Measurements from ENCODE around the gene RNH1.

RNH1 gene

DNA sequence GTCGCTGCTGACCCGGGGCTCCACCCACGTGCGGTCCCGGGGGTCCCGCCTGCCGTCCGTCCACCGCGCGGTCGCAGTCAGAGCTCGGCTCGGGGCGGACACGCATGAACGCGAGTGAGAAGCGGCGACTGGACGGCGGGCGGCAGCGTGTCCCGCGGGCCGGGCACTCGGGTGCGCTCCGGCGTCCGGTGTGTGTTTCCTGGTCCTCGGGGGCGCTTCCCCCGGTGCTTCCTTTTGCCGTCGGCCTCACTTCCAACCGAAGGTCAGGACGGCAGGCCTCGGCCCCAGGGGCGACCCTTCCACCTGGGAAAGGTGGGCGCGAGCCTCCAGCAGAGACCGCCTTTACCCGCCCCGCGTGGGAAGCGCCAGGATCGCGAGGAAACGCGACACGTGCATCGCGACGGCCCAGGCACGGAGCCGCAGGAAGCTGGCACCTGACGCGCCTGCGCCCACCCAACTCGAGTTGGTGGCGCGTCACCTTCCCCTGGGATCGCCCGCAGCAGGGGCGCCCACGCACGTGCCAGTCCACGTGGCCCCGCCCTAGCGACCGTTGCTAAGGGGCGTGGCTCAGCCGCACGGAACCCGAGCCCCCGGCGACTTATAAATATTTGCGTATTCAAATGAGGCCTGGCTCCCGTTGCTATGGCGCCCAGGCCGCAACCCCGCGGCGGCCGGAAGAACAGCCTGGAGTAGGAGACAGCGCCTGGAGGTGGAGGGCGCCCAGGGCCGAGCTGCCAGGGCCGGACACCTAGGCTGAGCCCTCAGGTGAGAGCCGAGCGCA, 30.0 kb upstream of the RNH1 start, which contains the start of gene LRRC56:
Gene LRRC56 (plus strand): TSS at position 687 of the 781 bp plus-strand sequence. CDS start 3,158 bp downstream, outside the sequence.
- no peak for DNase-seq

DNA sequence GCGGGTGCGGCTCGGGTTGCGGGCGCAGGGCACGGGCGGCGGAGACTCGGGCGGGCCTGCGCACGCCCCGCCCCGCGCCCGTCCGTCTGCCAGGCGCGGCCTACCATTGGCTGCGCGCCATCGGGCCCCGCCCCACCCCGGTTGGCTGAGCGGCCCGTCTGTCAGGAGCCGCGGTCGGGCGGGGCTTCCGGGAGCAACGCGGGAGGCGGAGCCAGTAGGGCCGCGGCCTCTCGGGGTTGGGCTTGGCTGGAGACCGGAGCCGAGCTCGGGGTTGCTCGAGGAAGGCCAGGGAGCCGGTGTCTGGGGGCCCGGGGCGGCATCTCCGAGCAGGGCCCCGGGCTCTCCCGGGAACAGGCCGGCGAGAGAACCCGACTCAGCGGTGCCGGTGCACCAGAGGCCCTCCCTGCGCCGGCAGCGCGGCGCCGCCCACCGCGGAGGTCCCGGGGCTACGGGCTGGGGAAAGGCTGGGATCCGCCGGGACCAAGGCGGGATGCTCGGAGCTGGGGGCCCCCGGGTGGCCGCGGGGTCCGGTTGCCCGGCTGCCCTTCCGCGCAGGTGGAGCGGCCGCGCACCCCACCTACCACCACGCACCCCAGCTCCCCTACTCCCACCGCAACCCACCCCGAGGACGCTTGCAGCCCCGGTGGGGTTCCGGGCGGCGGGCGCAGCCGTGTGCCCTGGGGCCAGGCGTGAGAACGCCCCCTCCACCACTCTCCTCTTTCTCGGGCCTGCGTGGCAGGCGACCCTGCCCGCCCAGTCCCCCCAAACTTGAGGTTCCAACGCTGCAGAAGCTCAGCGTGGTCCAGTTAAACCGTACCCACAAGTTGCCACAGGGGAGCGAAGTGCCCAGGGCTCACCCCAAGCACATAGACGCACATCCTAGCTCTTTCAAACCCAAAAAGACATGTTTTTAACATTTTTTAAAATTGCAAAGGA, 28.7 kb upstream of the RNH1 start, which contains the start of gene HRAS:
Gene HRAS (minus strand): TSS at position 58 of the 936 bp plus-strand sequence.
- peak; percentile 86 for DNase-seq

DNA sequence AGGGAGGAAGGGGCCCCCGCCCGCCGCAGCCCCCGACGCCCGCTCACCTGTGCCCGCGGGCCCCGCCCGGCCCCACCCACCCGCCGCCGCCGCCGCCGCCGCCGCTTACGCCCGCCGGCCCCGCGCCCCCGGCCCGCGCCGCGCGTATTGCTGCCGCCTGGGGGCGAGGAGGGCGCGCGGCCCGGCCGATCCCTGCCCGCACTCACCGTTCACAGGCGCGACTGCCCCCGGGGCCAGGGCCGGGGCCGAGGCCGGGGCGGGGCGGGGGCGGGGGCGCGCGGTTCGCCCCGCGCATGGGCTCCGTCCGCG, 28.1 kb upstream of the RNH1 start:
- DNase-seq = no peak

DNA sequence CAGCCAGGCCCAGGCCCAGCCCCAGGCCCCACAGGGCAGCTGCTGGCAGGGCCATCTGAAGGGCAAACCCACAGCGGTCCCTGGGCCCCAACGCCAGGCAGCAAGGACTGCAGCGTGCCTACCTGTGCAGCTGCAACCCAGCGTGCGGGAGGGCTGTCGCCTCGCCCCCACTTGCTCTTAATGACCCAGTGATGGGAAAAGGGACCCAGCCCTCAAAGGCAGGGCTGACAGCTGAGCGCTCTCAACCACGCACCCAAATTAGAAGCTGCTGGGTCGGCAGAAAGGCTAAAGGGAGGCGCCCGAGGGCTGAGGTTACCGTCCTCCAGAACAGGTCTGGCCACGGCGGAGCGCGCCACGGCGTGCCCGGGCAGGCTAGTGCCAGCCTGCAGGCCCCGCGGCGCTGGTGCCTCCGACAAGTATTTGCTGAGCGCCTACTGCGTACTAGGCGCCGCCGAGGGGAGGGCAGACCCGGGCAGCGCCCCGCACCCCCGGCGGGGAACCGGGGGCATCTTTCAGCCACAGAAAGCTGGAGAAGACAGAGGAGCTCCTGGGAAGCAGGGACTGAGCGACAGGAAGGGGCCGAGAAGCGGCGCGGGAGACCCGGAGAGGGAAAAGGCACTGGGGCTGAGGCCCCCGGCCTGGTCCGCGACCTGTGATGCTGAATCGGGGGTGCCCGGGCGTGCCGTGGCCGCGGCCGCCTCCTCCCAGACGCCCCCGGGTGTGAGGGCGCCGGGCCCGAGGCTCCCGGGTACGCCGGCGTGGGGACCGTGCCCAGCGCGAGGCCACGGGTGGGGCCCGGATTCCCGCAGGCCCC, 27.6 kb upstream of the RNH1 start:
- no peak for DNase-seq

DNA sequence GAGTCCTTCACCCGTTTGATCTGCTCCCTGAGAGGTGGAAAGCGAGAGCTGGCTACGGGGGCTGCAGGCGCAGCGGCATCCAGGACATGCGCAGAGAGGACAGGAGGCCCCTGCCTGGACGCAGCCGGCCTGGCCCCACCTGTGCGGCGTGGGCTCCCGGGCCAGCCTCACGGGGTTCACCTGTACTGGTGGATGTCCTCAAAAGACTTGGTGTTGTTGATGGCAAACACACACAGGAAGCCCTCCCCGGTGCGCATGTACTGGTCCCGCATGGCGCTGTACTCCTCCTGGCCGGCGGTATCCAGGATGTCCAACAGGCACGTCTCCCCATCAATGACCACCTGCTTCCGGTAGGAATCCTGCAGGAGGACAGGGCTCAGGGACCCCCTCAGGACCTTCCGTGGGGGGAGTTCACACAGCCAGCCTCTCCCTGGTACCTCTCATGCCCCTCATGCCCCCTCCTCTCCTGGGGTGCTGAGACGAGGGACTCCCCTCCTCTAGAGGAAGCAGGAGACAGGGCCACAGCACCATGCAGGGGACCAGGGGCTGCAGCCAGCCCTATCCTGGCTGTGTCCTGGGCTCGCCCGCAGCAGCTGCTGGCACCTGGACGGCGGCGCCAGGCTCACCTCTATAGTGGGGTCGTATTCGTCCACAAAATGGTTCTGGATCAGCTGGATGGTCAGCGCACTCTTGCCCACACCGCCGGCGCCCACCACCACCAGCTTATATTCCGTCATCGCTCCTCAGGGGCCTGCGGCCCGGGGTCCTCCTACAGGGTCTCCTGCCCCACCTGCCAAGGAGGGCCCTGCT, 26.7 kb upstream of the RNH1 start:
- no peak for DNase-seq

DNA sequence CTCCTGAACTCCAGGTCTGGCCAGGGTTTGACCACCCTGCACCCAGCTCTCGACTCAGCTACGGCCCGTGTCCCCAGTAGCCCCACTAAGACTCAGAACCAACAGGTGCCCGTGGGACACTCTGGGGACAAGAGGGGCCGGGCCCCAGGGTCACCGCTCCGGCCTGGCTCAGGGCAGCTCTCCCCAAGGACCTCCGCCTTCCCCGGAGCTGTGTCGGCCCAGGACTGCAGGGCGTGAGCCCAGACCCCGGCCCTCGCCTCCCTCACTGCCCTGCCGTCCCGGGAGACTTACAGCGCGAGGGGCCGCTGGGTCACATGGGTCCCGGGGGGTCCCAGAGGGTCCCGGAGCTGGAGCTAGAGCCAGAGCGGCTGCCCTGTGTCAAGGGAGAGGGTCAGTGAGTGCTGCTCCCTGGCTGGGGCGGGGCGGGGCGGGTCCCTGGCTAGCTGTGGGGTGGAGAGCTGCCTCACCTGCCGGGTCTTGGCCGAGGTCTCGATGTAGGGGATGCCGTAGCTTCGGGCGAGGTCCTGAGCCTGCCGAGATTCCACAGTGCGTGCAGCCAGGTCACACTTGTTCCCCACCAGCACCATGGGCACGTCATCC, 26.0 kb upstream of the RNH1 start:
- no peak for DNase-seq

DNA sequence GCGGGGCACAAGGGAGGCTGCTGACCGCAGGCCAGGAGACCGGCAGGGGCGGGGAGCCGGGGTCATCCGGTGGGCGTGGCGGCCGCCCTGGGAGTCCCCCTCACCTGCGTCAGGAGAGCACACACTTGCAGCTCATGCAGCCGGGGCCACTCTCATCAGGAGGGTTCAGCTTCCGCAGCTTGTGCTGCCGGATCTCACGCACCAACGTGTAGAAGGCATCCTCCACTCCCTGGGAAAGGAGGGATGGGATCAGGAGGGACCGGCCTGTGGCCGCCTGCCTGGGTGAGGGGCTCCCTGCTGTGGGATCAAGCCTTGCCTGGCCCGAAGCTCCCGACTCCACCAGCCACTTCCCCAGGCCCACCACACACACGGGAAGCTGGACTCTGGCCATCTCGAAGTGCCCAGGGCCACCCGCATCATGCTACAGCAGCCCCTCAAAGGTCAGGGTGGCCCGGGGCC, 25.5 kb upstream of the RNH1 start:
- no peak for DNase-seq

DNA sequence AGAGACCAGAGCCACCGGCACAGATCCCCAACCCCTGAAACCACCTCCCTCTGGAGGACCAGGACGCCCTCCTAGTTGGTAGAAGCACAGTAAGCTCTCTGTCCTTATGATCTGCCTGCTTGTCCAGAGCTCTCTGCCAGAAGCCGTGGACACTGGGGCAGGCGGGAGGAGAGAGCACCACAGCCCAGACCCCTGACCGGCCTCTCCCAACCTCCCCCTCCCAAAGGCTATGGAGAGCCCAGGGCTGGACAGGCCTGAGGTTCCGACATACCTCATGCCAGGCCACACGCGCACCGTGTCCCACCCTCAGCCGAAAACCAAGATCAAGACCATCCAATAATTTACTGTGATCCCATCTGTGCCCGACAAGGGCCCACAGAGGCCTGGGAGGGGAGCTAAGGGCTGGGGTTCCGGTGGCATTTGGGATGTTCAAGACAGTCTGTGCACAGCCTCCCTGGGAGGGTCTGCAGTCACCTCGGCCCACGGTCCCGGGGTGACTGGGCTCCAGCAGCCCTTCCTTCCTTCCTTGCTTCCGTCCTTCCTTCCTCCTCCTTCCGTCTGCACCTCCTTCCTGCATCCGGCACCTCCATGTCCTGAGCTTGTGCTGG, 25.0 kb upstream of the RNH1 start:
- DNase-seq = no peak

DNA sequence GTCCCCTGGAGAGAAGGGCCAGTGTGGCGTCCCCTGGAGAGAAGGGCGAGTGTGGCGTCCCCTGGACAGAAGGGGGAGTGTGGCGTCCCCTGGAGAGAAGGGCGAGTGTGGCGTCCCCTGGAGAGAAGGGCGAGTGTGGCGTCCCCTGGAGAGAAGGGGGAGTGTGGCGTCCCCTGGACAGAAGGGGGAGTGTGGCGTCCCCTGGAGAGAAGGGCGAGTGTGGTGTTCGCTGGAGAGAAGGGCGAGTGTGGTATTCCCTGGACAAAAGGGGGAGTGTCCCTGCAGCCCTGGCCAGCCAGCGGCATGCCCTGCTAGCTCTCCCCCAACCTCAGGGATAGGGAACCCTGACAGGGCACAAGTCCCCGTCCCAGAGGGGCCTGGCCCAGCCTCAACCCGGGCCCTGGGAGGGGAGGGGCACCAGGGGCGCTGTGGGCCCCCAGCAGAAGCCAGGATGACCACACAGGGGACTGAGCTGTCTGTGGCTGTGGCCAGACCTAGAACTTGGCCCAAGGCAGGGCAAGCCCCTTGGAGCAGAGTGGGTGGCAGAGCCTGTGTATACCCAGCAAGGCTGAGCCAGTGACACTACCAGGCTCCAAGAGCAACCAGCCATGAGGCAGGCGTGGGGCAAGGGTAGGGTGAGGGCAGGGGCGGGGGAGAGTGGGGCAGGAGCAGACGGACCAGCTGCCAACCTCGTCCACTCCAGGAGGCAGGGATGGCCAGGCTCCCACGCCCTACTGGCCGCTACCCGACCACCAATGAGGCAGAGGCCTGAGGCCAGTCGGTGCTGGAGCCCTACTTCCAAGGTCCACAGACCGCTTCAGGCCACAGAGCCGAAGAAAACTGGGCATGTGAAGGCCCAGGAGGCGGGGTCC, 24.2 kb upstream of the RNH1 start:
- DNase-seq = no peak

DNA sequence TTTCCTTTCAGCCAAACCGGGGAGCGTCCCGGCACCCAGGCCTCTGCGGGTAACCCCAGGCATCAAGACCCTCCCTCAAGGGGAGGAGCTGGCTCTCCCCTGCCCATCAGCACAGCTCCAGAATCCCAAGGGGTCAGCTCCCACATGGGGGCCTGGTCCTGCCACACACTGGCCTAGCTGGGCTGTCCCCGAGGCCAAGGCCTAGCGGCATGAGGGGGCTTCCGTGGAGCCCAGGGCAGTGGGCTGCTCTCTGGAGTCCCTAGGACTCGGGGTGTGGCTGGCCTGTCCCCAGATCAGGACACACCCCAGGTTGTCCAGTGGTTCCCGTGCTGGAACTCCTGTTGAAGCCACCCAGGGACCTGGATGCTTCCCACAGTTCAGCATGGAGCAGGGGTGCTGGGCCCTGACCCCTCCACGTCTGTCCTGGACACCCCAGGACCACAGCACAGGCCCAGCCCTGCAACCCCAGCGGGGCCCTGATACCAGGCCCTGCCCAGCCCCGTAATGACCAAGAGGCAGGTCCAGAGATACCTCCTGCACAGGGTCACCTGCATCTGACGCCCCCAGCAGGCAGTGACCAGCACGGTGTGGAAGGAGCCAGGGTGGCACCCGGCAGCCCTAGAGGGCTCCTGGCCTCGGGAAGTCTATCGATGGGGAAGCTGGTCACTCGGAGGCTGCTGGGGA, 22.8 kb upstream of the RNH1 start:
- DNase-seq = no peak

DNA sequence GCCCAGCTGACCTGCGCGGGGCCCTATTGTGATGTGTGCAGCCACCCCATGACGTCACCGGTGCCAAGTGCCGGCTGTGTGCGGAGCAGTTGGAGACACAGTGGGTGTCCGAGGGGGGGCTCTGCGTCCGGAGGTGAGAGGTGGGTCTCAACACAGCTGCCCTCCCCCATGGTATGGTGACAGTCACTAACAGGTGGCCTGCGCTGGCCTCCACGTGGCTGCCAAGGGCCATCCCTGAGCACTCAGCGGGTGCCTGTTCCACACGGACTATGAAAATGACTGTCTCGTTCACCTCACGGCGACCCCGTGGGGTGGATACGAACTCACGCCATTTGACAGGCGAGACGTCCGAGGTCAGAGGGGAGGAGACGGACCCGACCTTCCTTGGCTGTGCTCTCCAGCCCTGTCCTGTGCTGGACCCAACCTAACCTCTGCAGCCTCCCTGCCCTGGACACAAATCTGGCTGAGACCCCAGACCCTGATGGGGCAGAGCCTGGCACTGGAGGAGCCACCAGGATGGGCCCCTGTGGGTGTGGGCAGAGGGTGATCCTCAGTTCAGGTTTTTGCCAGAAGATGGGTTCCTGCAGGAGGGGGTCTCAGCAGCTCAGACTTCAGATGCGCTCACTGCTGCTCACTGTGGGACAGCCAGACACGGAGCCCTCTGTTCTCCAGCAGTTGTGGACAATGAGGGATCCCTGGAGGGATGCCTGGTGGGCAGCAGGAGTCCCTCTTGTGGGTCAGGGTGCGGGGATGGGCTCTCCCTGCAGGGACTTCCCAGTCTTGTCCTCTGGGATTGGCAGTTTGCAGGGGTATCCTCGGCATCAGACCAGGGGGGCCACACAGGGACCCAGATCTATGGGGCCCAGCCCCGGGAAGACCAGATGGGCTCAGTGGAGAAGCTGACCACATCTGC, 22.0 kb upstream of the RNH1 start:
- no peak for DNase-seq

DNA sequence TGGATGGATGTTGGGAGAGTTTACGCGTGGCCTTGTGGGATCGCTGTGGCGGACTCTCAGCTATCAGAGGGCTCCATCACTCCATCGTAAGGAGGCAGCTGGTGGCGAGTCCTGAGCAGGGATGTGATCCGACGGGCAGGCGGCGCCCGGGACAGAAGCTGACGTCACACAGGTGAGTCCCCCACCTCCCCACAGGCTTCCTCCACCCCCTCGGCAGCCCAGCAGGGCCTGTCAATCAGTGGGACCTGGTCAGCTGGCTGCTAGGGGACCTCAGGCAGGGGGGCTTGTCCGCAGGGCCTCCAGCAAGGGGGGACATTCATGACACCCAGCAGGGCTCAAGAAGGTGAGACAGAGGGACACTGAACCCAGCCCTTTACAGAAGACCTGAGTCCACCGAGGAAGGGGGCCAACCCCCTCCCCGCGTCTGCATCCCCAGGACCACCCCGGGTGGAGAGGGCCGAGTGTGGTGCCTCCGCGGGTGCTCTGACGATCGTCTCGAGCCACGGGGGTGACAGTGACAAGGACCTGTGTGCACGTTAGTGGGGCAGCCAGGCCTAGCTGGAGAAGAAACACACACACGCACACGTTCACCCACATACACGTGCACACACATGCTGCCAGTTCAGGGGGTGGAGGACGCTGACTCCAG, 21.2 kb upstream of the RNH1 start:
- no peak for DNase-seq

DNA sequence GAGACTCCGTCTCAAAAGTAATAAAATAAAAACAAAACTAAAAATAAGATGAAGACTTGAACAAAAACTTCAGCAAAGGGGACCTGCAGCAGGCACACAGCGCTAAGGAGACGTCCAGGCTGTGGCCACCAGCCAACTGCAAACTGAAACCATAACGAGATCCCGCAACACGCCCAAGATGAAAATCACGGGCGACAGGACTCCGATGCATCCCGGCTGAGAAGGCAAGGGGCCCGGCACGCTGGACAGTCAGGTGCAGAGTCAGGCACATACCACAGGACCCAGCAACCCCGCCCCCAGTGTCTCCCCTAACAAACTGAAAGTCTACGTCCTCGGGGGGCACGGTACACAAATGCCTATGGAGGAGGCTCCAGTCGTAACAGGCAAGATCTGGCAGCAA, 19.1 kb upstream of the RNH1 start:
- DNase-seq = no peak

DNA sequence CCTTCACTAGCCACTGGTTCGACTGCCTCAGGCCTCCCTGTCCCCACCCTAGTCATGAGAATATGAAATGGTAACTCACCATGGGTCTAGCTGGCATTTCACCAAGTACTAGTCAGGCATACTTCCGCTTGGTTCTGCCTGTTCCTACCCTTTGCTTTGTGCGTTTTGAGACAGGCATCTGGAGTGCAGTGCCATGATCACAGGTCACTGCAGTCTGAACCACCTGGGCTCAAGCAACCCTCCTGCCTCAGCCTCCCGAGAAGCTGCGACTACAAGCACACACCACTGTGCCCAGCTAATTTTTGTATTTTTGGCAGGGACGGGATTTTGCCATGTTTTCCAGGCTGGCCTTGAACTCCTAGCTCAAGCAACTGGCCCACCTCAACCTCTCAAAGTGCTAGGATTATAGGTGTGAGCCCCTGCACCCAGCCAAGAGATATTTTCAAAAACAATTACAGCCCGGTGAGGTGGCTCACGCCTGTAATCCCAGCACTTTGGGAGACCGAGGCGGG, 14.2 kb upstream of the RNH1 start:
- no peak for DNase-seq

DNA sequence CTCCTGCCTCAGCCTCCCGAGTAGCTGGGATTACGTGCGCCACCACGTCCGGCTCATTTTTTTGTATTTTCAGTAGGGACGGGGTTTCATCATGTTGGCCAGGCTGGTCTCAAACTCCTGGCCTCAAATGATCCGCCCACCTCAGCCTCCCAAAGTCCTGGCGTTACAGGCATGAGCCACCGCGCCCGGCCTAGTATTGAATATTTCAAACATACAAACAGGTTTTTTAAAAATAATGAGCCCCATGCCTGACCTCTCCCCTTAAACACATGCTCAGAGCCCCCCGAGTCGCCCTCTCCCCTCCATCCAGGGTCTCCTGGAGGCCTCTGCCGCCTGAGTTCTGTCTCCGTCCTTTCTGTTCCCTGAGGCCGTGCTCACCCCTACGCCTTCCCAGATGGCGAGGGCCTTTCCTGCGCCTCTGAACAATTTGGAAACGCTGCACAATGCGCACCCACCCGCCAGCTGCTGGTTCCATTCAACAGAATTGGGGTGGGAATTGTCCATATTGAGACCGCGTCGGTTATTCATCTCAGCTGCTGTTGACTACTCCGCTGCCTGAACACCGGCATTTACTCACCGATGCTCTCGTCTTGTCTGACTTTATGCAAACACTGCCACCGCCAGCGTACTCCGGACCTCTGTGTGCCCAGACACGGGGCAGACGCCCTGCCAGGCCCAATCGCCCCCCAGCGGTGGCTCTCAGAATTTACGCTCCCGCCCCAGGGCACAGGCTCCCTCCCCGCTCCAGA, 13.6 kb upstream of the RNH1 start:
- no peak for DNase-seq

DNA sequence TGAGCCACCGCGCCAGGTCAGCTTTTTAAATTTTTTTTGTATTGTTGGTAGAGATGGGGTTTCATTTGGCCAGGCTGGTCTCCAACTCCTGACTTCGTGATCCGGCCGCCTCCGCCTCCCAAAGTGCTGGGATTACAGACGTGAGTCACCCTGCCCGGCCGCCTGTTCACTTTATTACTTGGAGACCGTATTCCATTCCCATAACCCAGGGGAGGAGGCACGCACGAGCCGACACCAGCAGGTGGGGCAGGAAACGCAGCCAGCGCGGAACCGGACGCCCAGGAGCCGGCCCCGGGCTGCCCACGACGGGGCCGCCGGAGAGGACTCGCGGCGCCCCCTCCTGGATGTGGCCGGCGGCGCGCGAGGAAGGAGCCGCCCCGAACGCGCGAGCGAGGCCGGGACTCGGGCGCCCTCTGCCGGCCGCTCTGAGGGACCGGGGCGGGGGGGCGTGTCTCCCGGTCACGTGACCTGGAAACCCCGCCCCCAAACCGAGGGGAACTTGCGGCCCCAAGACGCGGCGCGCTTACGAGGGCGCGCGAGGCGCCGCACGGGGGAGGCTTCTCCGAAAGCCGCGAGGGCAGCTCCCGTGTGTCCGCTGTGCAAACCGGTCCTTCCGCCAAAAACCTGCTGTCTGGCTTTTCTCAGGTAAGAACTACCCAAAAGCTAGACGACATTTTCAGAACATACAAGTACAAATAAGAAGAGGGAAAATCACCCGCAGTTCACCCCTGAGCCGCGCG, 11.6 kb upstream of the RNH1 start:
- DNase-seq = no peak
